SU-DHL-6 (cell line): Measurements from ENCODE around the gene LAMA3.
"Not testable (repeated sequence)": the region's sequence is repeated elsewhere in the genome, so short reads cannot be mapped to it uniquely, and the experiment has no call there.

Experiments used
- CTCF ChIP-seq: fragments of 200-600 bp; sonication (generic); IDR thresholded peaks from one replicate; pipeline ENCODE4 v1.5.1; 2017; ENCODE audit warnings: antibody characterized with exemption, mild to moderate bottlenecking, low read length, moderate library complexity; ENCODE audit not compliant: insufficient read depth, poor library complexity, severe bottlenecking
- EZH2phosphoT487 ChIP-seq: fragments of 200-600 bp; sonication (generic), shearing (Covaris generic); conservative IDR thresholded peaks from 2 replicates; pipeline ENCODE4 v1.6.1; 2018; ENCODE audit warnings: mild to moderate bottlenecking, antibody characterized with exemption, low read length, moderate library complexity, mixed read lengths

GRCh38 chr18:23741967-23742366 lies 52.7 kb downstream of the LAMA3 start:
- not testable (repeated sequence) for TF ChIP-seq CTCF, EZH2phosphoT487
